Mammary microvascular endothelial cell (primary cell): ENCODE data around the gene PRAMEF25. TPM values are rescaled to one million over a fixed set of nuclear protein-coding genes. Genes with fewer than 3 reads are reported as not detected.

Experiments
- total RNA-seq: library from RNA; depleted of rRNA; stranded (reverse); fragments of >200 nt; gene quantifications from 2 replicates; pipeline ENCODE4 v1.2.3, GENCODE V29; 2015

The PRAMEF25 gene
- not detected in 2 replicates for total RNA-seq

DNA sequence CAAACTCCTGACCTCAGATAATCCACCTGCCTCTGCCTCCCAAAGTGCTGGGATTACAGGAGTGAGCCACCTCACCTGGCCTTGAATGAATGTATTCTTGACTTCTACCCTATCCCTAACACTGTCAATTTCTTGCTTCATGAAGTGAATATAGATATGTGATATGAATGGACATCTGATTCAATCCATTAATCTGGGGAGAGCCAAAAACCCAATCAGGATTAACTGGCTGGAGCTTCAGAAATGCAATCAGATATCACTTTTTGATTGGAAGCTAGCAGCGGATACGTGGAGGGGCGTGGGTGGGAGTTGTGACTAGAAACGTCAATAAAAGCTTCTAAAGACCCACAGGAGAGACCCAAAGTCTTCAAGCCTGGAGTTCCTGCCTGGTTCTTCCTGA is at the start of gene PRAMEF25:
PRAMEF25 (plus strand) TSS at position 301 of the 400 bp plus-strand sequence. CDS start 2,920 bp downstream, outside the sequence.

DNA sequence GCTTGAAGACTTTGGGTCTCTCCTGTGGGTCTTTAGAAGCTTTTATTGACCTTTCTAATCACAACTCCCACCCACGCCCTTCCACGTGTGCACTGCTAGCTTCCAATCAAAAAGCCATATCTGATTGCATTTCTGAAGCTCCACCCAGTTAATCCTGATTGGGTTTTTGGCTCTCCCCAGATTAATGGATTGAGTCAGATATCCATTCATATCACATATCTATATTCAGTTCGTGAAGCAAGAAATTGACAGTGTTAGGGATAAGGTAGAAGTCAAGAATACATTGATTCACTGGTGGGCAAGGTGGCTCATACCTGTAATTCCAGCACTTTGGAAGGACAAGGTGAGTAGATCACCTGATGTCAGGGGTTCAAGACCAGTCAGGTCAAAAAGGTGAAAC is 14.1 kb upstream of the PRAMEF25 start, which contains the start of gene PRAMEF27:
PRAMEF27 (minus strand) TSS at position 101 of the 400 bp plus-strand sequence. CDS start 2,916 bp downstream, outside the sequence.

DNA sequence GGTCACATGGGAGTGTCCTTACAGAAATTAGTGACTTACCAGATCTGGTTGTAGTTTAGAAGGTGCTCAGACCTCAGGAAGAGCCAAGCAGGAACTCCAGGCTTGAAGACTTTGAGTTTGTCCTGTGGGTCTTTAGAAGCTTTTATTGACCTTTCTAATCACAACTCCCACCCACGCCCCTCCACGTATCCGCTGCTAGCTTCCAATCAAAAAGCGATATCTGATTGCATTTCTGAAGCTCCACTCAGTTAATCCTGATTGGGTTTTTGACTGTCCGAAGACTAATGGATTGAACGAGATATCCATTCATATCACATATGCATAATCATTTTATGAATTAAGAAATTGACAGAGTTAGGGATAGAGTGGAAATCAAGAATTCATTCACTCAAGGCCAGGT is 46.2 kb downstream of the PRAMEF25 start, which contains the start of gene HNRNPCL2:
HNRNPCL2 (minus strand) TSS at position 101 of the 400 bp plus-strand sequence. CDS start 454 bp downstream, outside the sequence.

Other genes starting within 250 kb of the PRAMEF25 start
- gene PRAMEF11, start 239.4 kb upstream of the PRAMEF25 start, total RNA-seq: not detected in 2 replicates
- gene HNRNPCL1, start 222.1 kb upstream of the PRAMEF25 start, total RNA-seq: not detected in 2 replicates
- not detected in 2 replicates for gene PRAMEF2, start 213.7 kb upstream of the PRAMEF25 start, total RNA-seq
- not detected in 2 replicates for gene PRAMEF4, start 184.6 kb upstream of the PRAMEF25 start, total RNA-seq
- not detected in 2 replicates for gene PRAMEF10, start 172.5 kb upstream of the PRAMEF25 start, total RNA-seq
- not detected in 2 replicates for gene PRAMEF7, start 154.2 kb upstream of the PRAMEF25 start, total RNA-seq
- not detected in 2 replicates for gene PRAMEF6, start 123.2 kb upstream of the PRAMEF25 start, total RNA-seq
- gene PRAMEF27, start 14.2 kb upstream of the PRAMEF25 start, total RNA-seq: not detected in 2 replicates
- not detected in 2 replicates for gene HNRNPCL3, start 10.0 kb upstream of the PRAMEF25 start, total RNA-seq
- not detected in 2 replicates for gene HNRNPCL2, start 46.1 kb downstream of the PRAMEF25 start, total RNA-seq
- gene PRAMEF26, start 85.2 kb downstream of the PRAMEF25 start, total RNA-seq: not detected in 2 replicates
- not detected in 2 replicates for gene HNRNPCL4, start 94.9 kb downstream of the PRAMEF25 start, total RNA-seq
- not detected in 2 replicates for gene PRAMEF9, start 101.1 kb downstream of the PRAMEF25 start, total RNA-seq
- gene PRAMEF13, start 130.6 kb downstream of the PRAMEF25 start, total RNA-seq: not detected in 2 replicates
- gene PRAMEF18, start 155.4 kb downstream of the PRAMEF25 start, total RNA-seq: not detected in 2 replicates
- gene PRAMEF5, start 183.4 kb downstream of the PRAMEF25 start, total RNA-seq: not detected in 2 replicates
- gene PRAMEF8, start 214.4 kb downstream of the PRAMEF25 start, total RNA-seq: not detected in 2 replicates
- gene PRAMEF33, start 232.8 kb downstream of the PRAMEF25 start, total RNA-seq: not detected in 2 replicates
- not detected in 2 replicates for gene PRAMEF15, start 244.8 kb downstream of the PRAMEF25 start, total RNA-seq